Right lobe of liver (tissue), 6 donors: ENCODE measurements around the gene HESX1. TPM values are rescaled to one million over a fixed set of nuclear protein-coding genes. Genes with fewer than 3 reads are reported as not detected.

Source experiments
- ATAC-seq, 4 donors: fragments of 200-7000 bp; cut with Tn5 transposase; one replicate each; pipeline ENCODE4 v1.9.1; 2020; ENCODE audit warnings: mild to moderate bottlenecking in 4 of 4, moderate library complexity in 4 of 4
- DNase-seq, 3 donors: peaks; one replicate each; pipeline ENCODE4 v3.0.0-alpha.2; 2020
- H3K27ac ChIP-seq, 3 donors: fragments of 200-600 bp; one replicate each; pipeline ENCODE4 v1.8.0; 2022
- H3K27me3 ChIP-seq, 2 donors: fragments of 200-600 bp; one replicate each; pipeline ENCODE4 v1.8.0; 2022
- H3K36me3 ChIP-seq, 4 donors: fragments of 200-600 bp; sonication (generic) in 1 of 4; one replicate each; pipeline versions ENCODE4 v1.5.1 to v1.8.0; 2017 to 2022; ENCODE audit warnings: control low read depth in 1 of 4
- H3K4me1 ChIP-seq, 4 donors: fragments of 200-600 bp; sonication (generic) in 1 of 4; one replicate each; pipeline versions ENCODE4 v1.5.1 to v1.8.0; 2017 to 2022; ENCODE audit warnings: control low read depth in 1 of 4
- H3K4me3 ChIP-seq, 3 donors: fragments of 200-600 bp; one replicate each; pipeline ENCODE4 v1.8.0; 2022
- H3K9me3 ChIP-seq, 4 donors: fragments of 200-600 bp; sonication (generic) in 1 of 4; one replicate each; pipeline versions ENCODE4 v1.5.1 to v1.8.0; 2017 to 2022; ENCODE audit warnings: control low read depth in 1 of 4
- POLR2A ChIP-seq: fragments of 450-650 bp; IDR thresholded peaks from one replicate; pipeline ENCODE4 v1.6.1; 2017; ENCODE audit warnings: antibody characterized with exemption, mild to moderate bottlenecking
- WGBS: methylation state at CpG from one replicate; pipeline ENCODE4 v1.1.6; 2018; ENCODE audit warnings: low coverage, low lambda C conversion rate; ENCODE audit not compliant: insufficient coverage; ENCODE audit errors: missing lambda C conversion rate; 5-methylcytosine and 5-hydroxymethylcytosine counted together
- intact Hi-C, 2 donors: fragments of 100-400 bp; cut with DNase I; formaldehyde crosslinking; loops; one replicate each; pipeline versions ENCODE4 v1.11.2 to v1.14.1; 2022
- long read RNA-seq: library from polyadenylated mRNA; unstranded; transcript quantifications from one replicate; pipeline ENCODE4 v2.0.0, GENCODE V29; 2019
- total RNA-seq, 6 experiments: library from RNA; depleted of rRNA in 2 of 6; stranded (reverse); fragments of >200 nt in 2 of 6; fragmentation: NEBNext Ultra II Directional in 3 of 6; extraction: Animal tissue kit (Norgen Biotek cat#: 25700) in 3 of 6; gene quantifications; one replicate each; pipeline versions ENCODE4 v1.1.0 to v1.2.4, GENCODE V29; 2016 to 2023
- TF ChIP-seq, protein P1 (sequence below), 4 donors: fragments of 200-600 bp in 3 of 4; fragments of 450-650 bp in 1 of 4; IDR thresholded peaks; one replicate each; pipeline versions ENCODE4 v1.5.1 to v1.8.0; 2016 to 2022; ENCODE audit warnings: antibody characterized with exemption in 4 of 4, mild to moderate bottlenecking in 2 of 4
- donor health status: DM: no; HTN: yes; CAD: no.
- donor health status: DM: no; HTN: no; CAD: no.
- donor health status: DM: no; HTN: no; CAD: no.
- donor health status: DM: no; HTN: yes; CAD: no.
- donor health status: DM: no; HTN: yes; CAD: no.

Gene HESX1
- total RNA-seq, result under 1 TPM in 4 of 6 experiments, not detected in 2; 0.22 to 0.95 (median 0.66) TPM
- long read RNA-seq, result 0 reads

DNA sequence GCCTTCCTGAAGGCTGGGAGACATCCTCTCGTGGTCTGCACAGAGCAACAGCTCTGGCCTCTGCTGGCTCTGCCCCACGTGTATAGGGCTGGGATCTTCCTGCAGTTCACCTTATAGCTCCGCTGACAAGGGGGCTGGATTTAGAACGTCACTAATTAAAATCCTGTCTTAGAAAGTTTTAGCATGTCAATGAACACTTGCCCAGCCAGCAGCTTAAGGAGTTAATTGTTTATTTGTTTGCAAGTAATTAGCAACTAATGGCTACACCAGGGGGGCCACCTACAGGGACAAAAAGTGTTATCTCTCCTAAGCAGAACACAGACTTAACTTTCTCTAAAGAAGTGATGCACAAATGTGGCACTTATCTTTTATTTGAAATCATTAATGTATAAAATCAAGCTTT lies at the start of gene HESX1:
HESX1 (minus strand) TSS at position 84 of the 403 bp plus-strand sequence; CDS start at position 24, 60 bp downstream.
- no peaks in the 10 kb centered on the region for H3K4me1 ChIP-seq
- DNase-seq (no peak), ATAC-seq (no peak)
- TF ChIP-seq, protein P1, sequence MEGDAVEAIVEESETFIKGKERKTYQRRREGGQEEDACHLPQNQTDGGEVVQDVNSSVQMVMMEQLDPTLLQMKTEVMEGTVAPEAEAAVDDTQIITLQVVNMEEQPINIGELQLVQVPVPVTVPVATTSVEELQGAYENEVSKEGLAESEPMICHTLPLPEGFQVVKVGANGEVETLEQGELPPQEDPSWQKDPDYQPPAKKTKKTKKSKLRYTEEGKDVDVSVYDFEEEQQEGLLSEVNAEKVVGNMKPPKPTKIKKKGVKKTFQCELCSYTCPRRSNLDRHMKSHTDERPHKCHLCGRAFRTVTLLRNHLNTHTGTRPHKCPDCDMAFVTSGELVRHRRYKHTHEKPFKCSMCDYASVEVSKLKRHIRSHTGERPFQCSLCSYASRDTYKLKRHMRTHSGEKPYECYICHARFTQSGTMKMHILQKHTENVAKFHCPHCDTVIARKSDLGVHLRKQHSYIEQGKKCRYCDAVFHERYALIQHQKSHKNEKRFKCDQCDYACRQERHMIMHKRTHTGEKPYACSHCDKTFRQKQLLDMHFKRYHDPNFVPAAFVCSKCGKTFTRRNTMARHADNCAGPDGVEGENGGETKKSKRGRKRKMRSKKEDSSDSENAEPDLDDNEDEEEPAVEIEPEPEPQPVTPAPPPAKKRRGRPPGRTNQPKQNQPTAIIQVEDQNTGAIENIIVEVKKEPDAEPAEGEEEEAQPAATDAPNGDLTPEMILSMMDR (IDR thresholded peaks at IDR 0.05), result no peak
- no peak for TF ChIP-seq POLR2A
- no peak within 1 kb of the TSS for H3K27ac ChIP-seq
- intact Hi-C loops, result no loop called here
- H3K36me3 ChIP-seq, result no peaks in the 10 kb centered on the region
- WGBS, result 50% methylated on average over 3 of the region's 4 CpGs
- H3K27me3 ChIP-seq, result no peaks in the 10 kb centered on the region
- no peaks in the 10 kb centered on the region for H3K9me3 ChIP-seq
- H3K4me3 ChIP-seq, result no peak within 1 kb of the TSS

DNA sequence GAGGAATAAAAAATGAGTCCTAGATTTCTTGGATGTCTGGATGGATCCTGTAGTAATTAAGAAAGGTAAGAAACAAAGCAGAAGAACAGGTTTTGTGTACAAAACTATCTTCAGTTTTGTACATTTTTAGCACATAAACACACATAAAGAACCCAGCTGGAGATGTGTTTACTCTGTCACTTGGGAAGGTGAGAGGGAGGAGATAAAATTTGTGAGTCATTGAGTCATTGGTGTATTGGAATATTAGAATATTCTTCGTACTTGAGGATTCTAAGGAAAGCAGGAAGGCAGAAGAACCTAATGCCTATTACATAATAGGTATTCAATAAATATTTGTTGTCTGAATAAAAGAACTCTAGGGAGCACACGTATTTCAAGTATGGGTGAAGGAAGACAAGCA lies 45.2 kb upstream of the HESX1 start:
- no peak overlapping the region for H3K27ac ChIP-seq
- H3K27me3 ChIP-seq, result no peaks in the 10 kb centered on the region
- ATAC-seq (no peak), DNase-seq (no peak)
- no peak overlapping the region for H3K4me3 ChIP-seq
- intact Hi-C loops, result no loop called here
- H3K4me1 ChIP-seq, result no peaks in the 10 kb centered on the region
- no peaks in the 10 kb centered on the region for H3K9me3 ChIP-seq
- peaks cover 0 to 66% (median 11%) of the 10 kb centered on the region in 4 donors for H3K36me3 ChIP-seq
- TF ChIP-seq POLR2A, result no peak
- TF ChIP-seq, protein P1 (IDR thresholded peaks at IDR 0.05), result no peak
- WGBS, result 81% methylated on average over 2 of the region's 2 CpGs

DNA sequence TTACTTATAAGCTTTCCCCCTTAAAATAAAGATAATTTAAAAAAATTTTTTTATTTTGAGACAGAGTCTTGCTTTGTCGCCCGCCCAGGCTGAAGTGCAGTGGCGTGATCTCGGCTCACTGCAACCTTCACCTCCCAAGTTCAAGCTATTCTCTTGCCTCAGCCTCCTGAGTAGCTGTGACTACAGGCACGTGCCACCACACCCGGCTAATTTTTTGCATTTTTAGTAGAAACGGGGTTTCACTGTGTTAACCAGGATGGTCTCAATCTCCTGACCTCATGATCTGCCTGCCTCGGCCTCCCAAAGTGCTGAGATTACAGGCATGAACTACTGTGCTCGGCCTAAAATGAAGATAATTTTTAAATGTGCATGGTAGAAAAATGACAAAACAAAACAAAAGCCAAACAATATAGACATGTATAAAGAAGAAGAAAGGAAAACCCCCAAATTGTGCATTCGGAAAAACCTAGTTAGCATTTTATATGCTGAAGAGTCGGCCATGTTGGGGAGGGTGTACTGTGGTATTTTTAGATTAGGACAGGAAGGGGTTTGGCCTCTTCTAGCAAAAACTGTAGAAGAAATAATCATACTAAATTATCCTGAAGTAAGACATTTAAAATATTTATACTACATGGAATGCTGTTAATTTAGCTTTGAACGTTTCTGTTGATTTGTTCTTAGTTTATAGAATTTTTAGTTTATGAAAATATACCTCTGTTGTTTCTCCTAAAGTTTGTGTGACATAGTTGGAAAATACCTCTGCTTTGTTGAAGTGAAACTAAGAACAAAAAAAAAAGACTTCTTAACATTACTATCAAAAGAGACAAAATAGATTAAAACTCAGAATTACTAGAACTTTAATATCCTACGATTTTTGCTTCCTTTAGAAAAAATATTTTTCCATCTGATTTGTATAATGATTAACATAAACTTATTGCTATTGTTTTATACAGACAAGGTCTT lies 35.1 kb upstream of the HESX1 start:
- H3K4me3 ChIP-seq, result no peak overlapping the region
- no peaks in the 10 kb centered on the region for H3K9me3 ChIP-seq
- H3K4me1 ChIP-seq, result no peaks in the 10 kb centered on the region
- no peaks in the 10 kb centered on the region for H3K27me3 ChIP-seq
- H3K27ac ChIP-seq, result no peak overlapping the region
- peaks cover 0 to 19% (median 10%) of the 10 kb centered on the region in 4 donors for H3K36me3 ChIP-seq
- 89% methylated on average over 13 of the region's 13 CpGs for WGBS
- DNase-seq, result no peak
- TF ChIP-seq POLR2A, result no peak
- TF ChIP-seq, protein P1 (IDR thresholded peaks at IDR 0.05), result no peak
- intact Hi-C loops, result no loop called here
- ATAC-seq, result no peak

DNA sequence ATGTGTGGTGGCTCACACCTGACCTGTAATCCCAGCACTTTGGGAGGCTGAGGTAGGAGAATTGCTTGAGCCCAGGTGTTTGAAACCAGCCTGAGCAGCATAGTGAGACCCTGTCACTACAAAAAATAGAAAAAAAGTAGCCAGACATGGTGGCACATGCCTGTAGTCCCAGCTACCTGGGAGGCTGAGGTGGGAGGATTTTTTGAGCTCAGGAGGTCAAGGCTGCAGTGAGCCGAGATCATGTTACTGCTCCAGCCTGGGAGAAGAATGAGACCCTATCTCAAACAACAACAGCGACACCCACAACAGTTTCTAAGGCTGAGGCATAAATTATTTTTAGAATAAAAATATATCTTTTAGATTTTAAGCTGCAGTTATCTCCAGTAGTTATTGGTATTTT lies 34.0 kb upstream of the HESX1 start:
- Histone ChIP-seq H3K4me1 (peaks cover 0 to 10% (median 5%) of the 10 kb centered on the region in 4 donors), H3K4me3 (no peak overlapping the region), H3K27ac (no peak overlapping the region), H3K9me3 (no peaks in the 10 kb centered on the region), H3K27me3 (no peaks in the 10 kb centered on the region), H3K36me3 (peaks cover 0 to 11% (median 8%) of the 10 kb centered on the region in 4 donors)
- WGBS, result 80% methylated on average over 1 of the region's 2 CpGs
- no peak for DNase-seq
- no peak for ATAC-seq
- intact Hi-C loops, result no loop called here
- TF ChIP-seq POLR2A, result no peak
- TF ChIP-seq, protein P1 (IDR thresholded peaks at IDR 0.05), result no peak
